ENCODE data around the gene DENND1A.

Gene DENND1A

GRCh38 chr9:123360161-123361085, 569.5 kb downstream of the DENND1A start:
- no peak for DNase-seq

GRCh38 chr9:123359546-123359945, 570.4 kb downstream of the DENND1A start:
- DNase-seq, result no peak

GRCh38 chr9:123359106-123359505, 570.8 kb downstream of the DENND1A start:
- no peak for DNase-seq

GRCh38 chr9:123358181-123358905, 571.6 kb downstream of the DENND1A start:
- DNase-seq, result no peak

GRCh38 chr9:123357743-123358059, 572.2 kb downstream of the DENND1A start:
- DNase-seq, result no peak

- no peak for DNase-seq
Observed at GRCh38 chr9:123356851-123357742, 572.8 kb downstream of the DENND1A start.

- no peak for DNase-seq
Observed at GRCh38 chr9:123355761-123356431, 574.0 kb downstream of the DENND1A start, which contains the start of gene CRB2. Gene CRB2 (plus strand): TSS chr9:123356197. CDS start chr9:123356261, 64 bp downstream.

GRCh38 chr9:123354806-123355508, 575.0 kb downstream of the DENND1A start:
- DNase-seq, result no peak

- peak; percentile 24 for DNase-seq
Observed at GRCh38 chr9:123353984-123354591, 575.8 kb downstream of the DENND1A start.

GRCh38 chr9:123353041-123353440, 576.9 kb downstream of the DENND1A start:
- DNase-seq, result no peak

GRCh38 chr9:123350590-123351310, 579.2 kb downstream of the DENND1A start:
- DNase-seq, result no peak

- DNase-seq, result peak; percentile 46
Observed at GRCh38 chr9:123349691-123350480, 580.0 kb downstream of the DENND1A start.

GRCh38 chr9:123349033-123349432, 580.9 kb downstream of the DENND1A start:
- DNase-seq, result no peak

- no peak for DNase-seq
Observed at GRCh38 chr9:123348317-123348992, 581.5 kb downstream of the DENND1A start.

- DNase-seq, result no peak
Observed at GRCh38 chr9:123347289-123348060, 582.5 kb downstream of the DENND1A start.

- DNase-seq, result no peak
Observed at GRCh38 chr9:123346826-123347225, 583.1 kb downstream of the DENND1A start.

- no peak for DNase-seq
Observed at GRCh38 chr9:123346026-123346425, 583.9 kb downstream of the DENND1A start.

- no peak for DNase-seq
Observed at GRCh38 chr9:123345567-123345955, 584.4 kb downstream of the DENND1A start.
